Measurements from ENCODE around the gene OR2B3.
"Not testable (repeated sequence)": the region's sequence is repeated elsewhere in the genome, so short reads cannot be mapped to it uniquely, and the experiment has no call there.

The OR2B3 gene, protein sequence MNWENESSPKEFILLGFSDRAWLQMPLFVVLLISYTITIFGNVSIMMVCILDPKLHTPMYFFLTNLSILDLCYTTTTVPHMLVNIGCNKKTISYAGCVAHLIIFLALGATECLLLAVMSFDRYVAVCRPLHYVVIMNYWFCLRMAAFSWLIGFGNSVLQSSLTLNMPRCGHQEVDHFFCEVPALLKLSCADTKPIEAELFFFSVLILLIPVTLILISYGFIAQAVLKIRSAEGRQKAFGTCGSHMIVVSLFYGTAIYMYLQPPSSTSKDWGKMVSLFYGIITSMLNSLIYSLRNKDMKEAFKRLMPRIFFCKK

DNA sequence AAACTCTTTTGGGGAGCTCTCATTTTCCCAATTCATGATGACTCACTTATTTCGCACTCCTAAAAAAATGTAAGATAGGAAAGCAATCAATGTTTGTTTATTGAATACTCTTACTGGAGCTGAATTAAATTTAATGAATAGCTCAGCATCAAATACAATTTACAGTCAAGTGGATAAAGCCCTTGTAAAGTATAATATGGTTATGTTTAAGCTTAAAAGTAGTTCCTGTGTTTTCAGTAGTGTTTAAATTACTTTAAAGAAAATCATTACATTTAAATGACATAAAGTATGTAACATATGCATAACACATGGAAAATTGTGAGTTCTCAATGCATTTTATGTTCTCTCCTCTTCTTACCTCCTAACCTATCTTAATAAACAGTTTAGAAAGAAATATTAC lies at the start of gene OR2B3:
OR2B3 (minus strand) TSS at position 101 of the 400 bp plus-strand sequence; CDS start at position 36, 65 bp downstream.
- DNase-seq = no peak

DNA sequence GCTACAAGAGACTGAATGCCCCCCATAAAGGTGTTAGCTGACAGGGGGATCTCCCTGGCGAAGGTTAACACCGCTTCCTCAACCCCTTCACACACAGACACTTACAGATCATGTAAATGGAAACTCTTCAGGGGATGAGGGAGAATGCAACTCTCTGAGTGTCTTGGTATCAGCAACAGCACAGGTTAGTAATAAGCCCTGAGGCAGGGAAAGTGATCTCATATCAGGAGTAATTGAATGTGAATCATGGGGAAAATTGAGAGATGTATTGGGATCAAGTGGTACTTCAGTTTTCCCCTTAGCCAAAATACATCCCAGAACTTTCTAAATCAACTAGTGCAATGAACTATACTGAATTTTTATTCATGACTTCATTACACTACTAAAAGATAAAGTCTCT lies 44.6 kb upstream of the OR2B3 start:
- DNase-seq = no peak

DNA sequence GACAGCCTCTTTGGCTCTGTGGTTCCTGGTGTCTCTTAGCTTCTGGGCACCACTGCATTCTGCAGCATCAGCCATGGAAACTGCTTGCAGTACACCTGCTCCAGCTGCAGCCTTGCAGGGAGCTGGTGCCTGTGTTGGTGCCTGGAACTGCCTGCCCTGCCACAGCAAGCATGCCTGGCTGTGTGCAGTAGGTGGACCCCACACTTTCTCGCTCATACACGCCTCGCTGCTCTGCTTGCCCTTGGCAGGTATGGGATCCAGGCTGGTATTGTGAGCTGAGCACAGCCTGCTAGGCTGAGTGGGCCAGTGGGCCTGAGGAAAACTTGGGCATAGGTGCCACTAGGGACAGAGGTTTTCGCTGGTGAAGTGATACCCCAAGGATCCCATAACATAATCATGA lies 43.5 kb upstream of the OR2B3 start:
- no peak for DNase-seq

DNA sequence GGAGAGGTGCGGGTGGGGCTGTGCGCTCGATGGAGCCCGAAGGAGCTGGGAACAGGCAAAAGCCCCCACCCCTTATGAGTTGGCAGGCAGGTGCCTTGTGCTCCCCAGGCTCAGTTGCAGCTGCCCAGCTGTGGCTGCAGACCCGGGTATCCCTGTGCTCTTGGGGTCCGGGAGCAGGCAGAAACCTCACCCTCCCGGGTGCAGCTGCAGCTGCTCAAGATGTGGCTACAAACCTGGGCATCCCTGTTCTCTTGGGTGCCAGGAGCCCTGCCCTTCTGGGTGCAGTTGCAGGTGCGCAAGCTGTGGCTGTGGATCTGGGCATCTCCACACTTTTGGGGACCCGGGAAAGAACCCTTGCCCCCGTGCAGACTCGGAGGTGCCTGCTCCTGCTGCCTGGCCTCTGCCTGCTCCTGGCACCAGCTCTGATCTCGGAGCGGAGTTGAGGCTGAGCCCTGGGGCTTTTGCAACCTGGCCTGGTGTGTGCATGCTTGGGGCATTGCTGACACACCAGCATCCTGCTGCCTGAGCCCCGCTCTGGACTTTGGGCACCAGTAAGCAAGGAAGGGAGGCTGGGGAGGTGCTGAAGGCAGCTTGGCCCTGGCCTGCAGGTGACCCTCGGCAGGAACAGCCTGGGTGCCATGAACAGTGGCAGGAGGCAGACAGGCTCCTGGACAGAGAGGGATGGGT lies 42.4 kb upstream of the OR2B3 start:
- DNase-seq = no peak

DNA sequence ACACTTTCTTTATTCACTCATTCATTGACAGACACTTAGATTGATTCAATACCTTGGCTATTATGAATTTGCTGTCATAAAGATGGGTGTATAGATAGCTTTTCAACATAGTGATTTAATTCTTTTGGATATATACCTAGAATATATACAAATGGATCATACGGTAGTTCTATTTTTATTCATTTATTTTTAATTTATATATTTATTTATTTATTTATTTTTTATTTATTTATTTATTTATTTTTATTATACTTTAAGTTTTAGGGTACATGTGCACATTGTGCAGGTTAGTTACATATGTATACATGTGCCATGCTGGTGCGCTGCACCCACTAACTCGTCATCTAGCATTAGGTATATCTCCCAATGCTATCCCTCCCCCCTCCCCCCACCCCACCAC lies 27.9 kb upstream of the OR2B3 start:
- not testable (repeated sequence) for DNase-seq

DNA sequence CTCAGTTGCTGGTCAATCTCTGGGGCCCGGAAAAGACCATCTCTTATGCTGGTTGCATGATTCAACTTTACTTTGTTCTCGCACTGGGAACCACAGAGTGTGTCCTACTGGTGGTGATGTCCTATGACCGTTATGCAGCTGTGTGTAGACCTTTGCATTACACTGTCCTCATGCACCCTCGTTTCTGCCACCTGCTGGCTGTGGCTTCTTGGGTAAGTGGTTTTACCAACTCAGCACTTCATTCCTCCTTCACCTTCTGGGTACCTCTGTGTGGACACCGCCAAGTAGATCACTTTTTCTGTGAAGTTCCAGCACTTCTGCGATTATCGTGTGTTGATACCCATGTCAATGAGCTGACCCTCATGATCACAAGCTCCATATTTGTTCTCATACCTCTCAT lies 25.0 kb upstream of the OR2B3 start:
- DNase-seq = no peak

DNA sequence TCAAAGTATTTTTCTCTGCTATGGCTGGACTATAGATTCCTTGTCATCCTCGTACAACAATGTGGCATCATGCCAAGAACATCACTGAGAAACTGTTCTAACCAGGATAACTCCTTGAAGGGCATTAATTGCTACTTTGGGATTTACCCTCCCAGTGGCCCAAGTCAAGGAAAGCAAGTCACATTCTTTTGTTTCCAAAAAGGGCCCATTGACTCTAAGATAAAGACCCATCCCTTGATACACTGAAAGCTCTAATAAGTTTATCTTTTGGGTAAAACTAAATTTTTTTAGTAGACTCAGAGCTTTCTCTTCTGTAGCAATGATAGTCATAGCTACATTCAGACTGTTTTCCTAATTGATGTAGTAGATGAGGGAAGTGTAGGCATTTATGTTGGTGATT lies 20.6 kb upstream of the OR2B3 start, which contains the start of gene OR2J3:
OR2J3 (plus strand) TSS at position 301 of the 400 bp plus-strand sequence. CDS start 3,833 bp downstream, outside the sequence.
- DNase-seq = no peak

DNA sequence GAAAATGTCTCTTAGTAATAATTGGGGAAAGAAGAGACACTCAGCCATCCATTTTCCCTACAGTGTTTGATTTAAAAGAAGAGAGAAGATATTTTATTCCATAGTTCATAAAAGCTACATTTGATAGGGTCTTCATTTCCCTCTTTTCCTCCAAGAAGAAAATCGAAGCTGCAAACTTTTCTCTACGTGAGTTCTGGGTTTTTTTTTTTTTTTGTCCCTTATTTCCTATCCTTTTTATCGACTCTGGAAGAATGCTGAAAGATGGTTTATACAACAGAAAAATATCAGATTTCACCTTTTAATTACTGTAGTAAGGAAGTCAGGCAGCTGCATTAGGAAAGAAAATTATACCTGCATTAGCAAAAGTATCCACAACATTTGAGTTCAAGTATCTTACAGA lies 12.1 kb upstream of the OR2B3 start, which contains the start of gene OR2J1:
OR2J1 (plus strand) TSS at position 301 of the 400 bp plus-strand sequence. CDS start 1,453 bp downstream, outside the sequence.
- DNase-seq = no peak

DNA sequence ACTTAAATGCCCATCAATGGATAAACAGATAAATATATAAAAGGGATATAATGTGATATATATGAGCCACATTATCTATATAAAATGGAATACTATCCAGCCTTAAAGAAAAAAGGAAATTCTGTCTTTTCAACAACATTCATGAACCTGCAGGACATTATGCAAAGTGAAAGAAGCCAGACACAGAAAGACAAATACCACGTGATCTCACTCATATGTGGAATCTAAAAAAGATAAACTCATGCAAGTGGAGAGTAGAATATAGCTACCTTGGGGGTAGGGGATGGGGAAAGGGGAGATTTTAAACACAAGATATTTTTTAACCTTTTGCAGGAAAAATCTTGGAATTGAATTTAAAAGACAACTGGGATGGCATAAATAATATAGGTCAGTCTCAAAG lies 10.7 kb upstream of the OR2B3 start:
- DNase-seq = no peak

DNA sequence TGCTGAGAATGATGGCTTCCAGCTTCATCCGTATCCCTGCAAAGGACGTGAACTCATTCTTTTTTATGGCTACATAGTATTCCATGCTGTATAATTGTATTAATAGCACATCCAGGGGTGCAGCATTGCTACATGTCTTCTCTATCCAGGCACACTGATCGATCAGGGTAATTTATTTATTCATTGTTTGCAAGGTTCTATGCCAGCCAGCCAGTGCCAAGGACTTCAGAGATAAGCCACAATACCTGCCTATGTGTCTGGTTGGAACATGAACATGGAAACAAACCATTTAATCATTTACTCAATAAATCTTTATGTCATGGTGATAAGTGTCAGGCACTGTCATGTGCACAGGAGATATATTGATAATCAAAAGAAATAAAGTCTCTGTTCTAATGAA lies 5.8 kb upstream of the OR2B3 start:
- DNase-seq = no peak

DNA sequence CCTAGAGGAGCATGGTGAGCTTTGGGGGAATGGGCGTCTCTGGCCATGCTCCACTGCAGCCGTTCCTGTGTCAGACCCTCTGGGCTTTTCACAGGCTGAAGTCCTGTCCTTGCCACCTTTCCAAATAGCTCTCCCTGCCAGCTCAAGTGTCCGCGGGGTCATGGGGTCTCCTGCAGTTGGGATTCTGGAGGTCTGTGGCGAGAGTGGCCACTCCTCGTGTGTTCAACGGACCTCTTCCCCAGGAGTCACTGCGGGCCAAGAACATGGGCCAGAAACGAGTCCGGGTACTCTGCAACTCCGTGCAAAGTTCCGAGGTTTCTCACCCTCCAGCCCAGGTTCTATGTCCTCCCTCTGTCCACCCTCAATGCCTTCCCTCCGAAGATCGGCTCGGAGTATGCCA lies 4.7 kb downstream of the OR2B3 start:
- DNase-seq = no peak

DNA sequence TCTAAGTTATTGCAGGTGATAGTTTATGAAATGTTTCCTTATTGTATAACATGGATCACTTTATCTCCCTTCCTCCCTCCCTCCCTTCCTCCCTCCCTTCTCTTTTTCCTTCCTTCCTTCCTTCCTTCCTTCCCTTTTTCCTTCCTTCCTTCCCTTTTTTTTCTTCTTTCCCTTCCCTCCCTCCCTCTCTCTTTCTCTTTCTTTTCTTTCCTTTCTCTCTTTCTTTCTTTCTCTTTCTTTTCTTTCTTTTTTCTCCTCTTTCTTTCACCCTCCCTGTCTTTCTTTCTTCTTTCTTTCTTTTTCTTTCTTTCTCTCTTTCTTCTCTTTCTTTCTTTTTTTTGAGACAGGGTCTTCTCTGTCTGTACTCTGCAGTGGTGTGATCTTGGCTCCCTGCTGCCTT lies 5.8 kb downstream of the OR2B3 start:
- no peak for DNase-seq

DNA sequence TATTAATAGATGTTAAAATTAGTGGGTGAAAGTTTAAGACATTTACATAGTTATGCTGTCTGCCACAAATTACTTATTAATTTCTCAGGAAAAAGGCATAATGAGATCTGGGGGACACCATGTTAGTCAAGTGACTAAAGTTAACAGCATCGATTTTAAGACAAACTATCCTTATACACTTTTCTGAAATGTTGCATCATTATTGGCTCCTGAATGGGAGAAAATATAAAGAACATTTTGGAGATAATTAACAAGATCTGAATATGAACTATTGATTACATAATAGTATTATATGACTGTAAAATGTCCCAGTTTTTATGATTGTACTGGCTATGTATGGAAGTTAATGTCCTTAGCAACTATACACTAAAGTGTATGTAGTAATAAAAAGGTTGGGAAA lies 7.9 kb downstream of the OR2B3 start:
- no peak for DNase-seq

DNA sequence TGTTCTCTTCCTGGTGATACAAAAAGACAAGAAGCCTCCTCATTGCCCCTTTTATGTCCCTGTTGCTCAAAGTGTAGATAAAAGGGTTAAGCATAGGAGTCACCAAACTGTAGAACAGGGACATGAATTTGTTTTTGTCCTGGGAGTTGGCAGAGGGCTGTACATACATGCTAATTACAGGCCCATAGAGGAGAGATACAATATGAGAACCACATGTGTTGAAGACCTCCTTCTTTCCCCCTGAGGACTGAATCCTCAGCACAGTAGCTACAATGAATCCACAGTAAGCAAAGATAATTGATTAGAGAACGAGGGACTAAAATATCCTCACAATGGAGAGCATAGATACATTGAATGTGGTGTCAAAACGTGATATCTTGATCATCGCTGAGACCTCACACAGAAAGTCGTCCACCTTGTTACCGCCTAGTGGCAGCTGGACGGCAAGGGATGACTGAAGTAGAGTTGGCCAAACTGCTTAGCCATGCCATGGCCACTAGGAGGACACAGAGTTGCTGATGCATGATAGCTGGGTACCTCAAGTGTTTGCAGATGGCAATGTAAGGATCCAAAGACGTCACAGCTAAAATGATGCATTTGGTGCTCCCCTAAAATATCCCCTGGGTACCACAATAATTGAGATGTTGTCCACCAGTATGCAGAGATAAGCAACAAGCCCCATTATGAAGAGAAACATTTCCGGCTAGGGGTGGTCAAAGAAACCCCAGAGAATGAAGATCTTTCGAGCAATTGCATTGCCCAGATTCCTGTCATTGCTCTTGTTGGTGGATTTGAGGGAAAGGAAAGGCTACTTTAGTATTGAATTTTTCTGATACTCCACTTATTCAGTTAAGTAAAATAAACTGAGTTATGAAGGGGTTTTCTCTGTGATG lies 15.0 kb downstream of the OR2B3 start:
- no peak for DNase-seq

DNA sequence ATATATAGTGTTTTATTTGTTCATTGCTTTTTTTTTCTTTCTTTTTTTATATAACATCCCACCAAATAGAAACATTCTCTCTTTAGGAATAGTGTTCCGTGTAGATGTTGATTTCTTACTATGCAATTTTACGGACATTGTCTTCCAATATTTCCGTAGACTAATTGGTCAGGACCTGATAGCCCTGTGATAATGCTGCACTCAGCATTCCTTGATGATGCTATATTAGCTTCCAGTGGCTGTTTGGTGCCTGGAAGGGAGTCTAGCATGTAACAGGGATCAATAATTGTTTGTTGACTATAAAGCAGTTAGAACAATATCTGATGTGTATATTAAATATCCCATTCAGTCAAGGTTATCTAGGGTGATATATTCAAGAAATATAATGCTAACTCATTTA lies 35.4 kb downstream of the OR2B3 start:
- no peak for DNase-seq

DNA sequence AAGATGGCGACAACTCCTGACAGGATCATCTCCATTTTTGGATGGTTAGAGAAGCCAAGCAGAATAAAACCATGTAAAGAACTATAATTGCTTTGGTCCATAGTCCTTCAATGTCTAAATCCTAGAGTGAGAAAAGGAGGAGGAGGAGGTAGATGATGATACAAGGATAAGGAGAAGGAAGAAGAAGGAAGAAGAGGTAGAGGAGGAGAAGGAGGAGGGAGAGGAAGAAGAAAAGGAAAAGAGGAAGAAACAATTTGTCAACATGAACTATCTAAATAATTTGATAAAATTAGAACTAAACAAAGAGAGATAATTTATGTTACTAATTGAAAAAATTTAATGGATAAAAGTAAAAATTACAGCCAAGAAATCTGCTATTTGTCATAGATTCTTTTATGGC lies 42.0 kb downstream of the OR2B3 start, which contains the start of gene OR2W1:
OR2W1 (minus strand) TSS at position 101 of the 400 bp plus-strand sequence; CDS start at position 101, 0 bp downstream.
- DNase-seq = no peak

All from amniotic stem cell (primary cell).